ENCODE data around the gene PEF1.

GRCh38 chr1:31640964-31641363, 3.7 kb downstream of the PEF1 start:
- TF ChIP-seq CTCF (IDR thresholded peaks at IDR 0.05) (no peak), POLR2AphosphoS5 (IDR thresholded peaks at IDR 0.05) (no peak), POLR2A (IDR thresholded peaks at IDR 0.05) (no peak)
